ENCODE results near the gene COX8C. TPM values are rescaled to one million over a fixed set of nuclear protein-coding genes. Genes with fewer than 3 reads are reported as not detected.
A peak's percentile ranks its signal among the peaks of the same experiment; 100 is the strongest.

Gene COX8C, protein sequence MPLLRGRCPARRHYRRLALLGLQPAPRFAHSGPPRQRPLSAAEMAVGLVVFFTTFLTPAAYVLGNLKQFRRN
- total RNA-seq (not detected), polyA plus RNA-seq (not detected)
- long read RNA-seq, donor 1: 0 reads
- long read RNA-seq, donor 2: 0 reads
- long read RNA-seq, donor 3: 0 reads
- long read RNA-seq, donor 4: 0 reads
- long read RNA-seq, donor 5: 0 reads
- long read RNA-seq, donor 6: 0 reads
- long read RNA-seq, donor 7: 0 reads
- long read RNA-seq, donor 8: 0 reads
- long read RNA-seq, donor 9: 0 reads
- long read RNA-seq, donor 10: 0 reads

- no peaks in the 10 kb centered on the region for H3K27me3 ChIP-seq
Observed at GRCh38 chr14:93346926-93347721, at the start of gene COX8C. TSS of gene COX8C (plus strand) at chr14:93347182. CDS start at chr14:93347269, 87 bp downstream.

DNA sequence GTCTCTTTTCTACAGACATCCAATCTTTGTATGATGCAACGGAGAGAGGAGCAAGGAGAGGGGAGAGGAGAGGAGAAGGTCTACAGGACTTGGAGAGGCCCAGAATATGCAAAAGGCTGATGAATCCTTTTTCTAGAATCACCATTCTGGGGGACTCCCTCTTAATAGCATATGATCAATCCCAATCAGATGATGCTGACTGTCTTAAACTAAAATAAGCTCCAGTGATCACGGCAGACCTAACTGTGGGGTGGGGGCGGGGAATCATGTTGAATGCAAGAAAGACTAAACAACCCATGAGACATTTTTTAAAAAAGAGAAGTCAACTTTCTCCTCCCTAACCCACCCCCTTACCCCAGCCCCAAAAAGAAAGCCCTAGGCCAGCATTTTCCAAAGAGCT lies 47.6 kb upstream of the COX8C start:
- Histone ChIP-seq H3K36me3 (replicated peaks in 1 of 2) (no peaks in the 10 kb centered on the region), H3K4me3 (no peak overlapping the region), H3K27me3 (no peaks in the 10 kb centered on the region), H3K9me3 (replicated peaks in 1 of 3) (no peaks in the 10 kb centered on the region), H3K27ac (peak overlapping the region in 1 of 5 donors; percentile 5), H3K4me1 (replicated peaks in 1 of 2) (peaks cover 12 to 34% of the 10 kb centered on the region in 2 donors)
- TF ChIP-seq POLR2A (IDR thresholded peaks at IDR 0.05): no peak
- TF ChIP-seq, protein P1, sequence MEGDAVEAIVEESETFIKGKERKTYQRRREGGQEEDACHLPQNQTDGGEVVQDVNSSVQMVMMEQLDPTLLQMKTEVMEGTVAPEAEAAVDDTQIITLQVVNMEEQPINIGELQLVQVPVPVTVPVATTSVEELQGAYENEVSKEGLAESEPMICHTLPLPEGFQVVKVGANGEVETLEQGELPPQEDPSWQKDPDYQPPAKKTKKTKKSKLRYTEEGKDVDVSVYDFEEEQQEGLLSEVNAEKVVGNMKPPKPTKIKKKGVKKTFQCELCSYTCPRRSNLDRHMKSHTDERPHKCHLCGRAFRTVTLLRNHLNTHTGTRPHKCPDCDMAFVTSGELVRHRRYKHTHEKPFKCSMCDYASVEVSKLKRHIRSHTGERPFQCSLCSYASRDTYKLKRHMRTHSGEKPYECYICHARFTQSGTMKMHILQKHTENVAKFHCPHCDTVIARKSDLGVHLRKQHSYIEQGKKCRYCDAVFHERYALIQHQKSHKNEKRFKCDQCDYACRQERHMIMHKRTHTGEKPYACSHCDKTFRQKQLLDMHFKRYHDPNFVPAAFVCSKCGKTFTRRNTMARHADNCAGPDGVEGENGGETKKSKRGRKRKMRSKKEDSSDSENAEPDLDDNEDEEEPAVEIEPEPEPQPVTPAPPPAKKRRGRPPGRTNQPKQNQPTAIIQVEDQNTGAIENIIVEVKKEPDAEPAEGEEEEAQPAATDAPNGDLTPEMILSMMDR (IDR thresholded peaks at IDR 0.05): no peak
- 85 to 93% (median 89%) methylated on average over 3 of the region's 3 CpGs for WGBS, 4 donors
- DNase-seq: no peak
- intact Hi-C loops (cut with DNase I): no loop called here

More at GRCh38 chr14:93346926-93347721, at the start of gene COX8C:
- WGBS, 4 donors: 92 to 96% (median 93%) methylated on average over 36 to 60 of the region's 60 CpGs
- Histone ChIP-seq H3K9me3 (replicated peaks in 1 of 3) (no peaks in the 10 kb centered on the region), H3K27ac (no peak within 1 kb of the TSS), H3K4me3 (no peak within 1 kb of the TSS), H3K36me3 (replicated peaks in 1 of 2) (no peaks in the 10 kb centered on the region), H3K4me1 (replicated peaks in 1 of 2) (no peaks in the 10 kb centered on the region)
- intact Hi-C loops (cut with DNase I): no loop called here
- DNase-seq: no peak
- TF ChIP-seq, protein P1 (IDR thresholded peaks at IDR 0.05): no peak
- TF ChIP-seq POLR2A (IDR thresholded peaks at IDR 0.05): no peak

DNA sequence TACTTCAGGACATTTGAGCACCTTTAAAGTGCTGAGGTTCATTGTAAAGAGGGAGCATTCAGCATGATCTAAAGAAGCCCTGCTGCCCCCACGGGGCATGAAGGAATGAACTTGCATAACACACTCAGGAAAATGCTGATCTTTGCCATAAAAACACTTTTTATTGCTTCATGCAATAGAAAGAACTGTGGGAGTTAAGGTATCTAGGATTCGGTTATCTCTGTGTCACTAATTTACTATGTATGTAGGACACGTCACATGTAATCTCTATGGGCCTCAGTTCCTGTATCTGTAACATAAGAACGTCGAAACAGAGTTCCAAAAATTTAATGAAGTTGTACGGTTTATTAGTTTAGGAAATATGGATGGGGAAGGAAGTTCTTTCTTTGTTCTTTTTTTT lies 47.1 kb upstream of the COX8C start:
- intact Hi-C loops (cut with DNase I): no loop called here
- 66 to 74% (median 69%) methylated on average over 6 of the region's 6 CpGs for WGBS, 4 donors
- H3K4me3 ChIP-seq: no peak overlapping the region
- peak overlapping the region in 1 of 5 donors; percentile 5 for H3K27ac ChIP-seq
- H3K9me3 ChIP-seq (replicated peaks in 1 of 3): no peaks in the 10 kb centered on the region
- TF ChIP-seq POLR2A (IDR thresholded peaks at IDR 0.05): no peak
- TF ChIP-seq, protein P1 (IDR thresholded peaks at IDR 0.05): no peak
- no peak for DNase-seq
- H3K27me3 ChIP-seq: no peaks in the 10 kb centered on the region
- H3K4me1 ChIP-seq (replicated peaks in 1 of 2): peaks cover 12 to 38% of the 10 kb centered on the region in 2 donors
- no peaks in the 10 kb centered on the region for H3K36me3 ChIP-seq (replicated peaks in 1 of 2)

- TF ChIP-seq, protein P1 (IDR thresholded peaks at IDR 0.05): no peak
- TF ChIP-seq POLR2A (IDR thresholded peaks at IDR 0.05): no peak
- 89 to 90% (median 89%) methylated on average over 6 of the region's 6 CpGs for WGBS, 4 donors
- H3K4me3 ChIP-seq: no peak overlapping the region
- no peaks in the 10 kb centered on the region for H3K9me3 ChIP-seq (replicated peaks in 1 of 3)
- H3K4me1 ChIP-seq (replicated peaks in 1 of 2): peaks cover 12 to 49% of the 10 kb centered on the region in 2 donors
- intact Hi-C loops (cut with DNase I): no loop called here
- no peaks in the 10 kb centered on the region for H3K27me3 ChIP-seq
- H3K27ac ChIP-seq: no peak overlapping the region
- no peaks in the 10 kb centered on the region for H3K36me3 ChIP-seq (replicated peaks in 1 of 2)
- no peak for DNase-seq
Observed at GRCh38 chr14:93301821-93302447, 45.0 kb upstream of the COX8C start.
